Gastroesophageal sphincter (tissue), 3 donors: Measurements from ENCODE around the gene PLCH2.

Experiments used
- POLR2AphosphoS5 ChIP-seq: sonication (generic); formaldehyde crosslinking; IDR thresholded peaks from one replicate; pipeline ENCODE4 v1.6.1; 2017; ENCODE audit warnings: antibody characterized with exemption
- TF ChIP-seq, protein P1 (sequence below), 4 experiments: fragments of 200-600 bp in 2 of 4; fragments of 450-650 bp in 2 of 4; sonication (generic) in 1 of 4; IDR thresholded peaks; one replicate each; pipeline ENCODE4 v1.5.1; 2017 to 2019; ENCODE audit warnings: antibody characterized with exemption in 4 of 4, mild to moderate bottlenecking in 2 of 4, moderate library complexity in 2 of 4

DNA sequence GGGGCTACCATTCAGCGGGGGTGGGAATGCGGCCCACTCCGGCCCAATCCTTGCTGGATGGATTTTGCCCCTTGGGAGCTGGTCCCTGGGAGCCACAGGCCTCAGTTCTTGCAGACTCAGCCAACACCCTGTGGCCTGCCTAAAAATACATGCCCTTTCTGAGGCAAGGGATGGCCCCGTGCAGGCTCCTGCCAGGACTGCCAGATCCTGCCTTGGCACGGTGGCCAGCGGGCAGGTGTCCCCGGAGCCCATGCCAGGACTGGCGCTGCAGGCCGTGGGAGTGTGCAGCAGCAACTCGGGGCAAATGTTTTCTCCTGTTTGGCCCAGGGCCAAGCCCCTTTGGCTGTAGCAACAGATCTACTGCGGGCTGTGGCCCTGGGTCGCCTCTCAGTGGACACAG lies 51.9 kb downstream of the PLCH2 start:
- TF ChIP-seq, protein P1, sequence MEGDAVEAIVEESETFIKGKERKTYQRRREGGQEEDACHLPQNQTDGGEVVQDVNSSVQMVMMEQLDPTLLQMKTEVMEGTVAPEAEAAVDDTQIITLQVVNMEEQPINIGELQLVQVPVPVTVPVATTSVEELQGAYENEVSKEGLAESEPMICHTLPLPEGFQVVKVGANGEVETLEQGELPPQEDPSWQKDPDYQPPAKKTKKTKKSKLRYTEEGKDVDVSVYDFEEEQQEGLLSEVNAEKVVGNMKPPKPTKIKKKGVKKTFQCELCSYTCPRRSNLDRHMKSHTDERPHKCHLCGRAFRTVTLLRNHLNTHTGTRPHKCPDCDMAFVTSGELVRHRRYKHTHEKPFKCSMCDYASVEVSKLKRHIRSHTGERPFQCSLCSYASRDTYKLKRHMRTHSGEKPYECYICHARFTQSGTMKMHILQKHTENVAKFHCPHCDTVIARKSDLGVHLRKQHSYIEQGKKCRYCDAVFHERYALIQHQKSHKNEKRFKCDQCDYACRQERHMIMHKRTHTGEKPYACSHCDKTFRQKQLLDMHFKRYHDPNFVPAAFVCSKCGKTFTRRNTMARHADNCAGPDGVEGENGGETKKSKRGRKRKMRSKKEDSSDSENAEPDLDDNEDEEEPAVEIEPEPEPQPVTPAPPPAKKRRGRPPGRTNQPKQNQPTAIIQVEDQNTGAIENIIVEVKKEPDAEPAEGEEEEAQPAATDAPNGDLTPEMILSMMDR (IDR thresholded peaks at IDR 0.05) = no peak
- no peak for TF ChIP-seq POLR2AphosphoS5
